ENCODE data around the gene ADGRL3. TPM values are rescaled to one million over a fixed set of nuclear protein-coding genes. Genes with fewer than 3 reads are reported as not detected.

ADGRL3 gene
- total RNA-seq, 2 experiments from 2014 or later: not detected

- H3K4me3 Mint-ChIP-seq: no peak overlapping the region
- H3K4me1 Mint-ChIP-seq: no peaks in the 10 kb centered on the region
- H3K27ac Mint-ChIP-seq: no peak overlapping the region
- peaks cover 2% of the 10 kb centered on the region for H3K9me3 Mint-ChIP-seq
- ATAC-seq (ENCODE audit: low read depth): no peak
- no peaks in the 10 kb centered on the region for H3K27me3 Mint-ChIP-seq
- POLR2A ChIA-PET: no interaction called here
- no peaks in the 10 kb centered on the region for H3K36me3 Mint-ChIP-seq
- no peak for DNase-seq
These were observed 331.1 kb downstream of the ADGRL3 start for GRCh38 chr4:61531188-61531587.

DNA sequence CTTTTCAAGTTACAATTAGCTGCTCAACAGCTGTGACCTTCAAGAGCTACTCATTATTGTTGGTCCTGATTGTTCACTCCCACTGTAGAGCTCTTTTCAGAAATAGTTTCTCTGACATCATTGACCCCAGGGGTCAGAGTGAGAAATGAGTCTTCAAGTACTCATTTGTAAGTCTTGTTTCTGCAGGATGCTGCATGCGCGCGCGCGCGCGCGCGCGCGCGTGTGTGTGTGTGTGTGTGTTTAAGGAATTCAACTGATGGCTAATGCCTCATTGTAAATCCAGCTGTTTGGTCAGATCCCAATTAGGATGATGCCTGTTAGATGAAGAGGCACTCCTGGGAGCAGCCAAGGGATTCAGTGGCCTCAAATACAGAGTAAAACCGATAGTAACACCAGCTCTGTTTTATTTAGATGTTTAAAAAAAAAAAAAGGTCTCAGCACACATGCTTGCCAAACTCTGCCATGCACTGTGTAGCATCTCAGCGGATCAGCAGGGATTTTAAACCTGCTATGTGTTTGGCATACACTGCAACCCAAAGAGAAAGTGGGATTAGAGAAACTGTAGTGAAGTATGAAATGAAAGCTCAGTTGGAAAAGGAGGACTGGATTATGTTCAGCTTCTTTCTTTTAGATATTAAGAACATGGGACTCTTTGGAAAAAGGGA lies 332.3 kb downstream of the ADGRL3 start:
- POLR2A ChIA-PET: no interaction called here
- Mint-ChIP-seq H3K4me1 (no peaks in the 10 kb centered on the region), H3K36me3 (no peaks in the 10 kb centered on the region), H3K27ac (no peak overlapping the region), H3K27me3 (no peaks in the 10 kb centered on the region), H3K9me3 (peaks cover 2% of the 10 kb centered on the region), H3K4me3 (no peak overlapping the region)
- DNase-seq: no peak
- no peak for ATAC-seq (ENCODE audit: low read depth)

DNA sequence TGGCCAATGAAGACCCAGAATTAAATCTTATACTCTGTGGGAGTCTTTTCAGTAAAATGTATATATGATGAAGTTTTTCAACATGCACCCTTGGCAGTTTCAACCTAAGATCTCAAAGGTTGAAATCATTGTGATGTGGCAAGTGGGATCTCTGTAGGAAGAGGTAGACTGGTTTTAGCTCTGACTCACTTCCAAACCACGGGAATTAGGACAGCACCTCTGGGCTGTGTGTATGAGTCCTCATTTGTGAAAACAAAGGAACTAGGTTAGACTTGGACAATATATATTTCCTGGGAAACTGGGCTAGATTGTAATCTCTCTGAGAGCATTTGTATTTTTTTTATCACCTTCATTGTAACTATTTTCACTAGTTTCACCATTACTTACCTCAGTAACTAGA lies 333.0 kb downstream of the ADGRL3 start:
- POLR2A ChIA-PET: no interaction called here
- ATAC-seq (ENCODE audit: low read depth) (no peak), DNase-seq (no peak)
- Mint-ChIP-seq H3K4me1 (no peaks in the 10 kb centered on the region), H3K36me3 (no peaks in the 10 kb centered on the region), H3K27me3 (no peaks in the 10 kb centered on the region), H3K27ac (no peak overlapping the region), H3K9me3 (peaks cover 2% of the 10 kb centered on the region), H3K4me3 (no peak overlapping the region)

DNA sequence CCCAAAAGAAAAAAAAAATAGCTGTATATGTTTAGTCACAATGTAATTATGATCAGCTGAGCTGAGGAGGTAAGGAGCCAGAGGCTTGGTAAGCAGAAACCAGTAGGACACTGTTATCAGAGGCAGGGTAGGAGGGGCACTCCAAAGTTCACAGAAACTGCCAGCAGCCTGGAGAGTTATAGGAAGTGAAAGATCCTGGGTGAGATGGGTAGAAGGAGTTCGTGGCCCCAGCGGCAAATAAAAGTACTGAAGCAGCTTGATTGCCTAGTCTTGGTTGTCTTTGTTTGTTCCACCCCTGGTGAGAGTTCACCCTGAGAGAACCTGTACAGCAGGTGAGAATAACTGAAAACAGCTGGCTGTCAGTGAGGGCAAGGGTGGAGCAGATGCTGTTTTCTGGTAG lies 340.8 kb downstream of the ADGRL3 start:
- H3K9me3 Mint-ChIP-seq: peaks cover 3% of the 10 kb centered on the region
- DNase-seq (no peak), ATAC-seq (ENCODE audit: low read depth) (no peak)
- no peak overlapping the region for H3K4me3 Mint-ChIP-seq
- H3K36me3 Mint-ChIP-seq: no peaks in the 10 kb centered on the region
- H3K4me1 Mint-ChIP-seq: no peaks in the 10 kb centered on the region
- H3K27me3 Mint-ChIP-seq: no peaks in the 10 kb centered on the region
- H3K27ac Mint-ChIP-seq: no peak overlapping the region
- POLR2A ChIA-PET: no interaction called here

DNA sequence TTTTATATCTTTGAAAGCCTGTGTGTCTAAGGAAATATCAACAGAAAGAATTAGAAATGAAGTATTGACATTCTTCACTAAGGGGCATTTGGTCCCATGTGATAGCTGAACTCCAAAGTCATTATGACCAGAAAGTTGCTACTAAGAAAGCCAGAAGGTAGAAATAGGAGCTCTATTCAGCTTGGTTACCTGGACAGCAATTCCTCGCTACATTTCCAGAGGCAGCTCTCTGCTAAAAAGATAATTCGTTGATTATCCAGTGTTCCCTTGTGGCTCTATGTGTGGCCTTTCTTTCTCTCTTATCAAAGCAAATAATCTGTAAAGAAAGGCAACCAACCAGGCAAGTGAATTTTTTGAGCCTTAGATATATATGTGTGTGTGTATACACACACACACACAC lies 341.3 kb downstream of the ADGRL3 start:
- H3K4me1 Mint-ChIP-seq: no peaks in the 10 kb centered on the region
- H3K27ac Mint-ChIP-seq: no peak overlapping the region
- H3K4me3 Mint-ChIP-seq: no peak overlapping the region
- ATAC-seq (ENCODE audit: low read depth) (no peak), DNase-seq (no peak)
- H3K9me3 Mint-ChIP-seq: peaks cover 3% of the 10 kb centered on the region
- POLR2A ChIA-PET: no interaction called here
- H3K27me3 Mint-ChIP-seq: no peaks in the 10 kb centered on the region
- no peaks in the 10 kb centered on the region for H3K36me3 Mint-ChIP-seq

DNA sequence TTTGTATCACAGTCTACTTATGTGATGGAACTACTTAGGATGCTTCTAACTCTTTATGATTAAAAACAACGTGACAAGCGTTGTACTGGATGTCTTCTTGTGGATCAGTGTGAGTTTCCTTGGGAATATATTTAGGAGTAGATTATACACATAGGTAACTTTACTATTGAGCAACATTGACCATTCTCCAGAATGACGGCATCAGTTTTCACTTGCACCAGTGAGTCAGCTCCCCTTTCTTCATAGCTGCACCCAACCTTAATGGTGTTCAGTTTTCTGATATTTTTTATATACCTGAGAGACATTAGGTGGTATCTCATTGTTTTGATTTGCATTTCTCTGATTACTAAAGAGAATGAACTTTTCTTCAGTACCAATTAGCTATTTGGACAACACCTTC lies 343.9 kb downstream of the ADGRL3 start:
- Mint-ChIP-seq H3K27ac (no peak overlapping the region), H3K9me3 (peaks cover 5% of the 10 kb centered on the region), H3K4me3 (no peak overlapping the region), H3K4me1 (no peaks in the 10 kb centered on the region), H3K36me3 (no peaks in the 10 kb centered on the region), H3K27me3 (no peaks in the 10 kb centered on the region)
- no peak for ATAC-seq (ENCODE audit: low read depth)
- DNase-seq: no peak
- POLR2A ChIA-PET: no interaction called here

GRCh38 chr4:61545902-61546480 lies 345.9 kb downstream of the ADGRL3 start:
- POLR2A ChIA-PET: no interaction called here
- no peak overlapping the region for H3K4me3 Mint-ChIP-seq
- ATAC-seq (ENCODE audit: low read depth): no peak

GRCh38 chr4:61549336-61549735 lies 349.2 kb downstream of the ADGRL3 start:
- Mint-ChIP-seq H3K4me3 (no peak overlapping the region), H3K27ac (no peak overlapping the region), H3K4me1 (no peaks in the 10 kb centered on the region), H3K9me3 (peaks cover 2% of the 10 kb centered on the region), H3K27me3 (no peaks in the 10 kb centered on the region), H3K36me3 (no peaks in the 10 kb centered on the region)
- POLR2A ChIA-PET: no interaction called here
- ATAC-seq (ENCODE audit: low read depth): no peak
- no peak for DNase-seq

More at GRCh38 chr4:61545902-61546480, 345.9 kb downstream of the ADGRL3 start:
- Mint-ChIP-seq H3K4me1 (no peaks in the 10 kb centered on the region), H3K36me3 (no peaks in the 10 kb centered on the region), H3K27me3 (no peaks in the 10 kb centered on the region), H3K27ac (no peak overlapping the region), H3K9me3 (peaks cover 3% of the 10 kb centered on the region)
- DNase-seq: no peak

DNA sequence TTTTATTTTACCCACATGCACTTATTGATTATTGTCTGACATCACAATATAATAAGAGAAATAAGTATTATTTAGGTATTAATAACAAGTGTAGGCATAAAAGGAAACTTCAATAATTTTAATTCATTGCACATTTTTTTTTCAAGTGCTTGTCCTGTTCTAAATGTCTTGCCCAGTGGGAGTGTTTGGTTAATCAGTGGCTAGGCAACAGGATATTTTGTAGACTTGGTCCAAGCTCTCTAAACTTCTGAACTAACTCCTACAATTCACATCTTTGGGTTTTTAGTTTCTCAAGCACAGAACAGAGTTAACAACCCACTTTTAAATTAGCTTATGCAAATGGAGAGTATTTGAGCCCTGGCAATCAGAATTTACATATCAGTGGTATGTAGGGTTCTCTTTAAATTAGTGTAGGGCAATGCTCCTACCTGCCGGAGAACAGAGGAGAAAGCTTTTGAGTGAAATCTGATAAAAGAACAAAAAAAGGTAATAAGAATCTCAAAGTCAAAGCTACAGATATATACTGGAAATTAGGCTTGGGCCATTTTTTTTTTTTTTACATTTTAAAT lies 353.5 kb downstream of the ADGRL3 start:
- Mint-ChIP-seq H3K27me3 (no peaks in the 10 kb centered on the region), H3K36me3 (no peaks in the 10 kb centered on the region), H3K9me3 (no peaks in the 10 kb centered on the region), H3K4me3 (no peak overlapping the region), H3K27ac (no peak overlapping the region), H3K4me1 (no peaks in the 10 kb centered on the region)
- no peak for ATAC-seq (ENCODE audit: low read depth)
- DNase-seq: no peak
- POLR2A ChIA-PET: no interaction called here

DNA sequence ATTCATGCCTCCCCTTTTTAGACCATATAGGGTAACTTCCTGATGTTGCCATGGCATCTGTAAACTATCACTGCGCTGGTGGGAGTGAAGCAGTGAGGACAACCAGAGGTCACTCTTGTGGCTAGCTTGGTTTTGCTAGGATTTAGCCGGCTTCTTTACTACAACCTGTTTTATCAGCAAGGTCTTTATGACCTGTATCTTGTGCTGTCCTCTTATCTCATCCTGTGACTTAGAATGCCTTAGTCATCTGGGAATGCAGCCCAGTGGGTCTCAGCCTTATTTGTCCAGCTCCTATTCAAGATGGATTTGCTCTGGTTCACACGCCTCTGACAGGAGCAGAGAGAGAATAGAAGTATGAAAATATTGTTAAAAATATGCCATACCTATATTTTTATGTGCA lies 355.7 kb downstream of the ADGRL3 start:
- no peak overlapping the region for H3K27ac Mint-ChIP-seq
- POLR2A ChIA-PET: no interaction called here
- DNase-seq: no peak
- H3K4me3 Mint-ChIP-seq: no peak overlapping the region
- H3K4me1 Mint-ChIP-seq: no peaks in the 10 kb centered on the region
- H3K27me3 Mint-ChIP-seq: no peaks in the 10 kb centered on the region
- no peaks in the 10 kb centered on the region for H3K9me3 Mint-ChIP-seq
- H3K36me3 Mint-ChIP-seq: no peaks in the 10 kb centered on the region
- ATAC-seq (ENCODE audit: low read depth): no peak

- Mint-ChIP-seq H3K9me3 (no peaks in the 10 kb centered on the region), H3K36me3 (no peaks in the 10 kb centered on the region), H3K27ac (no peak overlapping the region), H3K4me1 (no peaks in the 10 kb centered on the region), H3K4me3 (no peak overlapping the region), H3K27me3 (no peaks in the 10 kb centered on the region)
- DNase-seq (no peak), ATAC-seq (ENCODE audit: low read depth) (no peak)
- POLR2A ChIA-PET: no interaction called here
These were observed 356.2 kb downstream of the ADGRL3 start for GRCh38 chr4:61556277-61556676.

DNA sequence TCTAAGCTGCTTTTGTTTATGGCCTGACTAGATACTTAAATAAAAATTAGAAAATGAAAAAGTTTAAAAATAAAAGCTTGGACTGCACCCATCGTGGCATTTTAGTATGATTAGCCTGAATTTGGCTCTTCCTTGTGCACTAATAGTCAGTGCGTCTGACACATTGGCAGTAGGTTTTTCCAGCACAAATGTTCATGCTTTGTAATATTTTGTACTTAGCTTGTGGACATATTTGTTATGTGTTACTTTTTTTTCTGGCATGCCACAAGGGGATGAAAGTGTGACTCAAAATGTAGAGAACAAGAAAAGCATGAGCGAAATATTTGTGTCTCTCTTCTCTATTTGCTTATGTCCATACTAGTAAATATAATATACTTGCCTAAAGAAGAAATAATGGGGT lies 359.3 kb downstream of the ADGRL3 start:
- ATAC-seq (ENCODE audit: low read depth) (no peak), DNase-seq (no peak)
- H3K27me3 Mint-ChIP-seq: no peaks in the 10 kb centered on the region
- POLR2A ChIA-PET: no interaction called here
- H3K4me1 Mint-ChIP-seq: no peaks in the 10 kb centered on the region
- H3K27ac Mint-ChIP-seq: no peak overlapping the region
- peaks cover 6% of the 10 kb centered on the region for H3K9me3 Mint-ChIP-seq
- H3K36me3 Mint-ChIP-seq: no peaks in the 10 kb centered on the region
- H3K4me3 Mint-ChIP-seq: no peak overlapping the region

GRCh38 chr4:61561028-61561427 lies 360.9 kb downstream of the ADGRL3 start:
- Mint-ChIP-seq H3K4me1 (no peaks in the 10 kb centered on the region), H3K27ac (no peak overlapping the region), H3K4me3 (no peak overlapping the region), H3K27me3 (no peaks in the 10 kb centered on the region), H3K36me3 (no peaks in the 10 kb centered on the region), H3K9me3 (peaks cover 6% of the 10 kb centered on the region)
- ATAC-seq (ENCODE audit: low read depth) (no peak), DNase-seq (no peak)
- POLR2A ChIA-PET: no interaction called here

GRCh38 chr4:61571761-61572559 lies 371.8 kb downstream of the ADGRL3 start:
- no peak for ATAC-seq (ENCODE audit: low read depth)
- Mint-ChIP-seq H3K4me1 (no peaks in the 10 kb centered on the region), H3K9me3 (peaks cover 1% of the 10 kb centered on the region), H3K36me3 (no peaks in the 10 kb centered on the region), H3K27ac (no peak overlapping the region), H3K27me3 (no peaks in the 10 kb centered on the region), H3K4me3 (no peak overlapping the region)
- DNase-seq: no peak
- POLR2A ChIA-PET: no interaction called here

All from activated naive CD8-positive, alpha-beta T cell treated with anti-CD3 and anti-CD28 coated beads, Interleukin-2, amount 10 ng/mL, durations not matched to agents 7 days and 5 days (primary cell).